HL-60/S4 treated with retinoic acid at 250 ng/mL for 4 days and 3 days (cell line): ENCODE results near the gene MAP3K13.
"Not testable (repeated sequence)": the region's sequence is repeated elsewhere in the genome, so short reads cannot be mapped to it uniquely, and the experiment has no call there.

Experiments used
- in situ Hi-C: fragments of 300-500 bp; cut with MboI; formaldehyde crosslinking; loops from 2 replicates; pipeline ENCODE4 v1.7.0; 2022; ENCODE audit warnings: low sequenced_read_pairs

The MAP3K13 gene

GRCh38 chr3:185340751-185341150 lies 22.2 kb upstream of the MAP3K13 start:
- in situ Hi-C loops: no loop called here

DNA sequence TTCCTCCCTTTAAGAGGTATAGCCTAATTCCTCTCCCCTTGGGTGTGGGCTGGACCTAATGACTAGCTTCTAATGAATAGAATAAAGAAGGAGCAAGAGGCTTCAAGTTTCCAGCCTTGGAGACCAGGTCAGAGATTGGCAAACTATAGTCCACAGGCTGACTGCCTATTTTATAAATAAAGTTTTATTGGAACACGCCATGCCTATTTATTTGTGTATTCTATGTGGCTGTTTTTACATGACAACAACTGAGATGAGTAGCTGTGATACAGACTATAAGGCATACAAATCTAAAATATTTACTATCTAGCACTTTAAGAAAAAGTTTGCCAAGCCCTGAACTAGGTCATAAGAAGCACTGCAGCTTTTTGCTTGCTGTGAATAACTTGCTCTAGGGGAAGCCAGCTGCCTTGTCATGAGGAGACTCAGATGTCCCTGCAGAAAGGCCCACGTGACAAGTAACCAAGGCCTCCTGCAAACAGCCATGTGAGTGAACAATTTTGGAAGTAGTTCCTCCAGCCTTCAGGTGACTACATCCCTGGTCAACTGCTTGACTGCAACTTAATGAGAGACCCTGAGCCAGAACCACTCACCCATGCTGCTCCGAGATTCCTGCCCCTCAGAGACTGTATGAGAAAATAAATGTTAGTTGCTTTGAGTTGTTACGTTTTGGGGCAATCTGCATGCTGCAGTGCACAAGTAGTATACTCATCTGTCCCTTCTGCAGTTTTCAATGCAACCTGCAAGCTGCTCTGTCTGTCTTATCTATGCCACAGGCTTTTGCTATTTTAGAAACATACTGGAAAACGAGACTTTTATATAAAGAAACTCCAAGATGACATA lies 21.1 kb upstream of the MAP3K13 start:
- in situ Hi-C loops: no loop called here

DNA sequence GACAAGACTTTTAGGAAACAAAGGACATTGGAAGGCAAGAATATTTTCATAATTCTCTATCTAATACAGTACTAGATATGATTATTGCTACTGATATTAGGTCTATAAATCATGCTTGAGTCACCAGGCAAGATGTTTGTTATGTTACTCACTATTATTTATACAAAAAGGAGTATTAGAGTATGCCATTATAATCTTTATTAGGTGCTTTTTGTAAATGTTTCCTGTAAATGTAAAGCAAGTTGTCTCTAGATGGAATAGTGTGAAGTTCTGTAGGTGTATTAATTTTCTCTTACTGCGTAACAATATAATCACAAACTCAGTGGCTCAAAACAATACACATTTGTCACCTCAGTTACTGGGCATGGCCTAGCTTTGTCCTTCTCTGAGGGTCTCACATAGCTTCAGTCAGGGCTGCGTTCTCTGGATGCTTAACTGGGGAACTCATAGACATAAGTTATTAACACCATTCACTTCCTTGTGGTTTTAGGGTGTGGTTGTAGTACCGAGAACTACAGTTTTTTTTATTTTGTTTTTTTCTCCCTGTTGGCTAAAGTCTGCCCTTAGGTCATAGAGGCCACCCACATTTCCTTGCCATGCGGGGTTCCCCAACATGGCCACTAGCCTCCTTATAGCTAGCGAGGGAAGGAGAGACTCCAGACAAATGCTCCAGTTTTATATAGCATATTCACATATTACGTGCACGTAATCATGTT lies 20.3 kb upstream of the MAP3K13 start:
- in situ Hi-C loops: no loop called here

DNA sequence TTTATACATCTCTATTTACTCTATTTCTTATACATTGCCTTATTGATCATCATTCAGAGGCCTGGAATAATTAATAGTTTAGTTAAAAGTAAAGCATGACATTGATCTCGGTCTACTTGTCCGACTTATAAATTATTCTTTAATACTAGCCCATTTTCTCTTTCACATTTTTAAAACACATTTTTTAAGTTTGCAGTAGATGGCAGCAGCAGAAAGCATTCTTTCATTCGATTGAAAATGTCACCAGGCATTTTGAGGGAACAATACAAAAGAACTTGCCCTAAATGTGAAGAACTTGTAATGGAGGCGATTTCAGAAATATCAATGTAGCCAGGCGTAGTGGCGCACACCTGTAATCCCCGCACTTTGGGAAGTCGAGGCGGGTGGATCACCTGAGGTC lies 15.5 kb upstream of the MAP3K13 start:
- in situ Hi-C loops: no loop called here

DNA sequence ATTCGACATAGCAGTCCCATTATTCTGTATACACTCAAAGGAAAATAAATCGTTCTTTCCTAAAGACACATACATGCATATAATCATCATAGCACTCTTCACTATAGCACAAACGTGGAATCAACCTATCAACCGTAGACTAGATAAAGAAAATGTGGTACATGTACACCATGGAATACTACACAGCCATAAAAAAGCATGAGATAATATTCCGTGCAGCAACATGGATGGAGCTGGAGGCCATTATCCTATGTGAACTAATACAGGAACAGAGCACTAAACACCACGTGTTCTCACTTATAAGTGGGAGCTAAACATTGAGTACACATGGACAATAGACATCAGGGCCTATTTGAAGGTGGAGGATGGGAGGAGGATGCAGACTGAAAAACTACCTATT lies 12.1 kb upstream of the MAP3K13 start:
- in situ Hi-C loops: no loop called here

DNA sequence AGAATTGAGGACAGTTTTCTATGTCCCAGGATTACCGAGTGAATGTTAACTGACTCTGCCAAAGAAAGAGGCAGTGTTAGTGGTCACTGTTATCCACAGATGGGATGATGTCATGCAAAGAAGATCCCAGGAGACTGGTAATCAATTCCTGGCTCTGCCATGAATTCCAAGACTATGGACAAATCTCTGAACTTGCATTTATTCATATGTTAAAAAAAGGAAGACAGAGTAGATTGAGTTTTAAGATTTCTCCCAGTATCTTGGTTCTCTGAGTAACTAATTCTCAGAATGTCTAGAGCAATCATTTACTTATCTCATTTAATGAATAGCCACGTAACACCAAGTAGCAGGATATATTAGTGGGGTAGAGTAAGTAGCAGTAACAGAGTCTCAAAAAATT lies 11.5 kb upstream of the MAP3K13 start:
- in situ Hi-C loops: no loop called here

GRCh38 chr3:185353225-185353624 lies 9.7 kb upstream of the MAP3K13 start:
- in situ Hi-C loops: no loop called here

DNA sequence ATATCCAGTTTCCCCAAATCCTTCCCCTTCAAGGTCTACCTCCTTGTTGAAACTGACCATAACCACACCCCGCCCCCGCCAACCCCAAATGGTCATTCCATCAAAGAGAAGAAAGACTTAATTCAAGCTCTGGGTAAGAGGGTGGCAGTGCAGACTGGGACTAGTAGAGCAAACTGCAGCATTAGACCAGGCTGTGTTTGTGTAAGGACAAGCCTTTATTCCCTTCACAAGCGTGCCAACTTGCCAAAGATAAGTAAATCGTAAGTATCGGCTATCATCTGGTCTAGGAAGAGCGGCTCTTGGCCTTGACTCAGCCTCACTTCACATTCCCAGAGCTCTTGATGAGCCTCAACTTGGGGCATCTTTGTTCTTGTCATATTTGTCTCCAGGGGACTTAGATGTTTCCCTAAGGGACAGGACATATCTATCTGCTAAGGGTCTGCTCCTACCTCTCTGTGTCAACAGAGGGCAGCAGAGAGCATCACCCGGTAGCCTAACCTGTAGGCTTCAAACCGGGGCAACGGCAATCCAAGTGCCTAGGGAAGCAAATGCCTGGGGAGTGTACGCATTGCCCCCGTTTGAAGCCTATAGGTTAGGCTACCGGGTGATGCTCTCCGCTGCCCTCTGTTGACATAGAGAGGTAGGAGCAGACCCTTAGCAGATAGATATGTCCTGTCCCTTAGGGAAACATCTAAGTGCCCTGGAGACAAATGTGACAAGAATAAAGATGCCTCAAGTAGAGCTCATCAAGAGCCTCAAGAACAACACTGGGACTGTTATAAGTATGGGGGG lies 8.9 kb upstream of the MAP3K13 start:
- in situ Hi-C loops: no loop called here

DNA sequence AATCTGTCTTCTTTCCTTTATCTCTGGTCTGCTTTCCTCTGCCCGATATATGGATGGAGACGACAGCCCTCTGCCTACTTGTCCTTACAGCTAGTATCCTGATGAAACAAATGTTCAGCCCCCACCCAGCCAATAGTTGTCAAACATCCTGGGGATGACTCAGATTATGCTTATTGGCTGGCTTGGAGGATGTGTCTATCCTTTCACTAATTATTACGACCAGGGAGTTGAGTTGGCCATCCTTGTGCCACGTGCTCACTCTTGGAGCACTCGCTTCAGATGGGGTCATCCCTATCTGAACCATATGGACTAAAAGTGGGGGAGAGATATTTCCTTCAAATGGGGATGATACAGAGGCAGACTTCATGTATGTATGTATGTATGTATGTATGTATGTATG lies 6.4 kb upstream of the MAP3K13 start:
- in situ Hi-C loops: no loop called here

DNA sequence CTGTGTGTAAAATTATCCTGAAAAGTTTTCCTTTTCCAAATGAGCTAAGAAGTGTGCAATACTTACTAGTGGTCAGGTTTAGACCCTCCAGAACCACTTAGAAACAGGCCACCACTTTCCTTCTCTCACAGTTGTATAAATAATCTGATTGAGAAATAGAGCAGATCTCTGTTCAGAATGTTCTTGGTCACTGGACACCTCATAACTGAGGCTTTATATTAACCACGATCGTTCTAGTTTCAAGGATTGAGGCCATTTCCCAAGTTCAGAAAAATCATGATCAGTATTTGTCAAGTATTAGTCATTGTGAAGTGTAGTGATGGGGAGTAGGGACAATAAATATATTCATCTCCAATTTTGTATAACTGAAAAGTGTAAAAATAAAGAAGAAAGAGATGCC lies 1.0 kb upstream of the MAP3K13 start:
- in situ Hi-C loops: no loop called here

- in situ Hi-C loops: no loop called here
Measured at GRCh38 chr3:185363662-185364203, 797 bp downstream of the MAP3K13 start.

DNA sequence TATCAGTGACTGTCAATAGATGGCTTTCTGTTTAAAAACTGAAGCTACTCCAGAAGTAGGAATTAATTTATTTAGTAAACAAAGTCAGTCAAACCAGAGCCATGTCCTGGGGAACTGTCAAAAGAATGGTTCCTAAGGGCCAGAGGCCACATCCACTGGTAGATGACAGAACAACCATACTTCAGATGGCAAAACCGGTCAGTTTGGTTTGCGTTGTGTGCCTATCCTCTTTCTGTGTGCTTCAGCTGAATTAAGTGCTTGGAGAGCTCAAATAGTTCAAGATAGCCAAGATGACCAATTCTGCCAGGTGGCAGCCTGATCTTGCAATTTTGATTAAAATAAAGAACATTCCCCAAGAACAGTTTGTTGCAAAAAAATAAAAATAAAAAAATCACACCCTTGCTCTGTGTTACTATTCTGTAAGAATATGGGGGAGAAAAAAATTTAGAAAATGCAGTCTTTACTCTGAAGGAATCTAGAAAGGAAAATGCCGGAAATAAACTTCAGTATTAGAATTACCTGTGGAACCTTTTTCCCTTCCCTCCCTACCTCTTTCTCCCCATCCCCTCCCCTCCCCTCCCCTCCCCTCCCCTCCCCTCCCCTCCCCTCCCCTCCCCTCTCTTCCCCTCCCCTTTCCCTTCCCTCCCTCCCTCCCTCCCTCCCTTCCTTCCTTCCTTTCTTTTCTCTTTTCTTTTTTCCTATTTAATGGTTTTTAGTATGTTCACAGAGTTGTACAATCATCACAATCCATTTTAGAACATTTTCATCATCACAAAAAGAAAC lies 2.5 kb downstream of the MAP3K13 start:
- in situ Hi-C loops: no loop called here

GRCh38 chr3:185366074-185366335 lies 3.1 kb downstream of the MAP3K13 start:
- in situ Hi-C loops: no loop called here

- in situ Hi-C loops: no loop called here
Measured at GRCh38 chr3:185366913-185367312, 4.0 kb downstream of the MAP3K13 start.

DNA sequence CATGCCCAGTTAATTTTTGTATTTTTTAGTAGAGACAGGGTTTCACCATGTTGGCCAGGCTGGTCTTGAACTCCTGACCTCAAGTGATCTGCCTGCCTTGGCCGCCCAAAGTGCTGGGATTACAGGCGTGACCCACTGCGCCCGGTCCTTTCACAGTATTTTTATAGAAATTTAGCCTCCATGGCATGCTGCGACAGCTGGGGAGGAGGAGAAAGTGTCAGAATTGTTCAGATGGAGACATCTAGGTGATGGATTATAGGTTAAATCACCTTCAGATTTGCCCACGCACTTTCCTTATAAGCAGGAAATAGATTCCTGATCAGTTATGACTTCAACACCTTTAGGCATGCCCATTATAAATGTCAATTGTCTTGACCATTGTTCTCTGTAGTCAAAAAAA lies 7.4 kb downstream of the MAP3K13 start:
- in situ Hi-C loops: not testable (repeated sequence)

DNA sequence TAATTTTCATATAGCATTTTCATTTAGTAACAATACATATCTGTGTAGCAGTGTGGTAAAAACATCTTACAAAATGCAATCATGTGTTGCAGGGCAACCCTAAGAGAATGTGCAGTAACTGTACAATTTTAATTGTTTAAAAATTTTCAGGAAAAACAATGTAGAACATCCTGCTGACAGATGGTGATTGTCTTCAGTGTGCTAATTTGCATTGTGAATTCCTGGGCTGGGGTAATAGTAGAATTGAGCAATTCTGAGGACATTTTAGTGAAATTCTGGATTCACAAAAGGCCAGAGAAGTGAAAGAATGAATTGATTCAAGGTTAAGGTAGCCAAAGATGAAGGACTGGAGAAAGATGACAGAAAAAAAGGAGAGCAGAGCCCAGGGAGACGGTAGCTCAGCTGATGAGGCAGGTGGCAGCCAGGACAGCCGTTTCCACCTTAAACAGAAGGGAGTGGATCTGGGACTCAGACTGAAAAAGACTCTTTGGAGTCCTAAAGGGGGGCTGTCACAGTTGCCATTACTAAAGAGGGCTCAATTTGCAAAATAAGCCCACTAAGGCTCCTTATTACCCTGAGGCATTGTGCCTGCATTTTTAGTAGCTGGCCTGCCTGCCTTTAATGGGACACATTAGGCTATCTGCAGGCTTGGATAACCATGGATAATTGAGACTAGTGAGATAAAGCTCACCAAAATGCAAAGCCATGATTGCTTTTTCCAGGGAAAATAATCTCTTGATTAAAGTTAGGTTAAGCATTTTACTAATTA lies 8.6 kb downstream of the MAP3K13 start:
- in situ Hi-C loops: no loop called here

DNA sequence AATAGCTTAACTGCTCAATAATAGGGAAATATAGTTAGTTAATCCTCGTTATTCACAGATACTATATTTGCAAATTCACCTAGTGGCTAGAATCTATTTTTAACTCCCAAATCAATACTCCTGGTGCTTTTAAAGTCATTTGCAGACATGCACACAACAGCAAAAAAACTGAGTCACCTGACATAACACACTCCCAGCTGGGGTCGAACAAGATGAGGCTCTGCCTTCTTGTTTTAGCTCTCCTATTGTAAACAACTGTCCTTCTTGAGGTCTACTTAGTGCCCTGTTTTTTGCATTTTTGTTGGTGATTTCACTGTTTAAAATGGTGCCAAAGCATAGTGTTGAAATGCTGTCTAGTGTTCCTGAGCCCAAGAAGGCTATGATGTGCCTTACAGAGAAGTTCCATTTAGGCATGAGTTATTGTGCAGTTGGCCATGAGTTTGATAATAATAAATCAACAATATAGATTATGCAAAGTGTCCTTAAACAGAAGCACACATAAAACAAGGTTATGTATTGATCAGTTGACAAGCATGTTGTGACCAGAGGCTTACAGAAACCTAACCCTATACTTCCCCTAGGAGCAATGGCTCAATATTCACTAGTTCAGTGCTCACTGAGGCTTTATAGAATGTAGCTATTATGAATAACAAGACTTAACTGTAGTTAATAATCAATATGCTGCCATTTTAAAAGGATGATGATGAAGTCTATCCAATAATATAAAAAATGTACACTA lies 18.6 kb downstream of the MAP3K13 start:
- in situ Hi-C loops: no loop called here

DNA sequence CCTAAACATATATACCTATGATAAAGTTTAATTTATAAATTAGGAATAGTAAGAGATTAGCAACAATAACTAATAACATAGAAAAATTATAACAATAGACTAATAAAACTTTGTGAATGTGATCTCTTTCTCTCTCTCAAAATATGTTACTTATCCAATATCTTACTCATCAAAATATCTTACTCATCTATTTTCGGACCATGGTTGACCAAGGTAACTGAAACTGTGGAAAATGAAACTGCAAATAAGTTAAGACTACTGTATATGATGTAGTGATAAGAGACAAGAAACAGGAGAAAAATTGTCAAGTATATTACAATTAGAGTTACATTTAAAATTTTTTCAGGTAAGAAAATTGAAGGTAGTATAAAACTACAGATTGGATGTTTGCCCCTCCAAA lies 19.2 kb downstream of the MAP3K13 start:
- in situ Hi-C loops: no loop called here

DNA sequence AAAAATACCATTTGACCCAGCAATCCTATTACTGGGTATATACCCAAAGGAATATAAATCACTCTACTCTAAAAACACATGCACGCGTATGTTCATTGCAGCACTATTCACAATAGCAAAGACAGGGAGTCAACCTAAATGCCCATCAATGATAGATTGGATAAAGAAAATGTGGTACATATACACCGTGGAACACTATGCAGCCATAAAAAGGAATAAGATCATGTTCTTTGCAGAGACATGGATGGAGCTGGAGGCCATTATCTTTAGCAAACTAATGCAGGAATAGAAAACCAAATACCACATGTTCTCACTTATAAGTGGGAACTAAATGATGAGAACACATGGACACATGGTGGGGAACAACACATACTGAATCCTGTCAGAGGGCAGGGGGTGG lies 23.6 kb downstream of the MAP3K13 start:
- in situ Hi-C loops: not testable (repeated sequence)
